HG03439 (cell line): Measurements from ENCODE around the gene SHC3.

Source experiments
- ATAC-seq: cut with Tn5 transposase; IDR thresholded peaks from one replicate; pipeline ENCODE4 v1.9.1; 2021; ENCODE audit warnings: mild to moderate bottlenecking, moderate library complexity; ENCODE audit not compliant: unreplicated experiment

The SHC3 gene

GRCh38 chr9:89160806-89161205 is 17.8 kb downstream of the SHC3 start:
- ATAC-seq = no peak

- no peak for ATAC-seq
These were observed 23.8 kb downstream of the SHC3 start for GRCh38 chr9:89154651-89155336.

- ATAC-seq = no peak
These were observed 24.4 kb downstream of the SHC3 start for GRCh38 chr9:89154218-89154617.

- ATAC-seq = no peak
These were observed 25.2 kb downstream of the SHC3 start for GRCh38 chr9:89153232-89154017.

GRCh38 chr9:89149726-89150125 is 28.9 kb downstream of the SHC3 start:
- no peak for ATAC-seq

GRCh38 chr9:89145097-89145496 is 33.5 kb downstream of the SHC3 start:
- ATAC-seq = no peak

- no peak for ATAC-seq
These were observed 34.4 kb downstream of the SHC3 start for GRCh38 chr9:89144238-89144637.

- no peak for ATAC-seq
These were observed 35.4 kb downstream of the SHC3 start for GRCh38 chr9:89143266-89143665.

- no peak for ATAC-seq
These were observed 39.2 kb downstream of the SHC3 start for GRCh38 chr9:89139455-89139854.

- ATAC-seq = no peak
These were observed 39.9 kb downstream of the SHC3 start for GRCh38 chr9:89138463-89139390.

- ATAC-seq = no peak
These were observed 40.8 kb downstream of the SHC3 start for GRCh38 chr9:89137542-89138462.

- ATAC-seq = no peak
These were observed 42.9 kb downstream of the SHC3 start for GRCh38 chr9:89135591-89136166.

GRCh38 chr9:89134709-89135108 is 43.9 kb downstream of the SHC3 start:
- no peak for ATAC-seq

GRCh38 chr9:89122949-89123348 is 55.7 kb downstream of the SHC3 start:
- no peak for ATAC-seq

GRCh38 chr9:89120704-89121103 is 57.9 kb downstream of the SHC3 start:
- ATAC-seq = no peak

- no peak for ATAC-seq
These were observed 61.8 kb downstream of the SHC3 start for GRCh38 chr9:89116805-89117192.

GRCh38 chr9:89116064-89116804 is 62.4 kb downstream of the SHC3 start:
- ATAC-seq = no peak

- no peak for ATAC-seq
These were observed 63.2 kb downstream of the SHC3 start for GRCh38 chr9:89115426-89115825.

GRCh38 chr9:89114741-89115140 is 63.9 kb downstream of the SHC3 start:
- ATAC-seq = no peak
